Panc1 (cell line): ENCODE results near the gene SAMD1.

ENCODE experiments used
- POLR2AphosphoS5 ChIP-seq: IDR thresholded peaks from 2 replicates; pipeline ENCODE4 v1.6.1; 2012; ENCODE audit warnings: mild to moderate bottlenecking, low read depth, low read length, moderate library complexity
- TCF7L2 ChIP-seq: IDR thresholded peaks from 2 replicates; pipeline ENCODE4 v1.6.1; 2011; ENCODE audit warnings: mild to moderate bottlenecking, low read depth, low read length, inconsistent platforms
- TF ChIP-seq, protein P1 (sequence below), 2 experiments: IDR thresholded peaks; 2 replicates each; pipeline ENCODE4 v1.6.1; 2011 to 2012; ENCODE audit warnings: low read depth in 2 of 2, control low read depth in 1 of 2, low read length in 1 of 2, mild to moderate bottlenecking in 1 of 2, moderate library complexity in 1 of 2; ENCODE audit not compliant: insufficient read depth in 1 of 2
- TF ChIP-seq, protein P2 (sequence below): fragments of 450-650 bp; IDR thresholded peaks from 2 replicates; pipeline ENCODE4 v1.5.1; 2017; ENCODE audit warnings: mild to moderate bottlenecking

DNA sequence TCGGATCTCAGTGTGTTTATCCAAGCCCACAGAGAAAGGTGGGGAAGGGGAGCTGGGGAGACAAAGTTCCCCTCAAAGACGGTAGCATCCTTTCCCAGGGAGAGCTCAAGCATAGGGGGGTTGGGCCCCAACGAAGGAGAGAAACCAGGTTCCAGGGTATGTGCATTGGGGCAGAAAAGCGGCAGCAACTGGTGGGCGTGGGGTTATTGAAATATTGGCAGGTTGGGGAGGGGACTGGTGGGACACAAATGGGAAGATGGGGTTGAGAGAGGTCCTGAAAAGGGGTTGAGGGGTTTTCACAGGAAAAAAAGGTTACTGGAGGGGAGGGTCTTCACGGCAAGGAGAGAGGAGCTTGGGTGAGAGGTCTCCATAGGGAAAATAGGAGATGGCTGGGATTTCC lies 44.8 kb upstream of the SAMD1 start:
- TF ChIP-seq, protein P1, sequence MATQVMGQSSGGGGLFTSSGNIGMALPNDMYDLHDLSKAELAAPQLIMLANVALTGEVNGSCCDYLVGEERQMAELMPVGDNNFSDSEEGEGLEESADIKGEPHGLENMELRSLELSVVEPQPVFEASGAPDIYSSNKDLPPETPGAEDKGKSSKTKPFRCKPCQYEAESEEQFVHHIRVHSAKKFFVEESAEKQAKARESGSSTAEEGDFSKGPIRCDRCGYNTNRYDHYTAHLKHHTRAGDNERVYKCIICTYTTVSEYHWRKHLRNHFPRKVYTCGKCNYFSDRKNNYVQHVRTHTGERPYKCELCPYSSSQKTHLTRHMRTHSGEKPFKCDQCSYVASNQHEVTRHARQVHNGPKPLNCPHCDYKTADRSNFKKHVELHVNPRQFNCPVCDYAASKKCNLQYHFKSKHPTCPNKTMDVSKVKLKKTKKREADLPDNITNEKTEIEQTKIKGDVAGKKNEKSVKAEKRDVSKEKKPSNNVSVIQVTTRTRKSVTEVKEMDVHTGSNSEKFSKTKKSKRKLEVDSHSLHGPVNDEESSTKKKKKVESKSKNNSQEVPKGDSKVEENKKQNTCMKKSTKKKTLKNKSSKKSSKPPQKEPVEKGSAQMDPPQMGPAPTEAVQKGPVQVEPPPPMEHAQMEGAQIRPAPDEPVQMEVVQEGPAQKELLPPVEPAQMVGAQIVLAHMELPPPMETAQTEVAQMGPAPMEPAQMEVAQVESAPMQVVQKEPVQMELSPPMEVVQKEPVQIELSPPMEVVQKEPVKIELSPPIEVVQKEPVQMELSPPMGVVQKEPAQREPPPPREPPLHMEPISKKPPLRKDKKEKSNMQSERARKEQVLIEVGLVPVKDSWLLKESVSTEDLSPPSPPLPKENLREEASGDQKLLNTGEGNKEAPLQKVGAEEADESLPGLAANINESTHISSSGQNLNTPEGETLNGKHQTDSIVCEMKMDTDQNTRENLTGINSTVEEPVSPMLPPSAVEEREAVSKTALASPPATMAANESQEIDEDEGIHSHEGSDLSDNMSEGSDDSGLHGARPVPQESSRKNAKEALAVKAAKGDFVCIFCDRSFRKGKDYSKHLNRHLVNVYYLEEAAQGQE (IDR thresholded peaks at IDR 0.05; ENCODE audit: insufficient read depth in 1 of 2, low read depth in 2 of 2, low read length in 1 of 2), result no peak
- TF ChIP-seq, protein P2, sequence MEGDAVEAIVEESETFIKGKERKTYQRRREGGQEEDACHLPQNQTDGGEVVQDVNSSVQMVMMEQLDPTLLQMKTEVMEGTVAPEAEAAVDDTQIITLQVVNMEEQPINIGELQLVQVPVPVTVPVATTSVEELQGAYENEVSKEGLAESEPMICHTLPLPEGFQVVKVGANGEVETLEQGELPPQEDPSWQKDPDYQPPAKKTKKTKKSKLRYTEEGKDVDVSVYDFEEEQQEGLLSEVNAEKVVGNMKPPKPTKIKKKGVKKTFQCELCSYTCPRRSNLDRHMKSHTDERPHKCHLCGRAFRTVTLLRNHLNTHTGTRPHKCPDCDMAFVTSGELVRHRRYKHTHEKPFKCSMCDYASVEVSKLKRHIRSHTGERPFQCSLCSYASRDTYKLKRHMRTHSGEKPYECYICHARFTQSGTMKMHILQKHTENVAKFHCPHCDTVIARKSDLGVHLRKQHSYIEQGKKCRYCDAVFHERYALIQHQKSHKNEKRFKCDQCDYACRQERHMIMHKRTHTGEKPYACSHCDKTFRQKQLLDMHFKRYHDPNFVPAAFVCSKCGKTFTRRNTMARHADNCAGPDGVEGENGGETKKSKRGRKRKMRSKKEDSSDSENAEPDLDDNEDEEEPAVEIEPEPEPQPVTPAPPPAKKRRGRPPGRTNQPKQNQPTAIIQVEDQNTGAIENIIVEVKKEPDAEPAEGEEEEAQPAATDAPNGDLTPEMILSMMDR, result no peak
- no peak for TF ChIP-seq TCF7L2
- no peak for TF ChIP-seq POLR2AphosphoS5
